SK-N-SH (cell line): Measurements from ENCODE around the gene ITGA4. TPM values are rescaled to one million over a fixed set of nuclear protein-coding genes. Genes with fewer than 3 reads are reported as not detected.

ENCODE experiments used
- CTCF ChIA-PET: fragments of 300-600, 350-600 bp; formaldehyde crosslinking; extraction: SDS; loops from one replicate; lab custom pipeline; 2021; lab: Yijun Ruan, JAX
- POLR2A ChIA-PET: fragments of 350-600 bp; sonication (Branson Sonifier 250); formaldehyde crosslinking; extraction: SDS; loops from one replicate; lab custom pipeline; 2020; ENCODE audit warnings: antibody characterized with exemption, inconsistent platforms; lab: Yijun Ruan, JAX
- DNase-seq: peaks from one replicate; pipeline ENCODE4 v3.0.0; 2012
- H2AFZ ChIP-seq: fragments of 200-600 bp; sonication (generic); 2 replicates; pipeline ENCODE4 v1.8.1; 2016; ENCODE audit warnings: antibody characterized with exemption, mild to moderate bottlenecking, low read depth
- H3F3A ChIP-seq: fragments of 200-600 bp; sonication (generic); replicated peaks from 2 replicates; pipeline ENCODE3; 2016; ENCODE audit warnings: antibody characterized with exemption, mild to moderate bottlenecking; ENCODE audit not compliant: insufficient read depth
- H3K27ac ChIP-seq, 2 experiments: fragments of 200-500 bp in 1 of 2; fragments of 200-600 bp in 1 of 2; sonication (Bioruptor generic) in 1 of 2; sonication (generic), shearing (Covaris generic) in 1 of 2; 2 replicates each; pipeline versions ENCODE4 v1.5.1 to v1.6.1; 2014 to 2016; ENCODE audit warnings: low read depth in 2 of 2, inconsistent platforms in 1 of 2, low read length in 1 of 2, mild to moderate bottlenecking in 1 of 2, mixed read lengths in 1 of 2
- H3K27me3 ChIP-seq: fragments of 200-600 bp; sonication (generic), shearing (Covaris generic); 2 replicates; pipeline ENCODE4 v1.6.1; 2016; ENCODE audit warnings: mixed run types; ENCODE audit not compliant: insufficient read depth
- H3K36me3 ChIP-seq, 2 experiments: fragments of 200-500 bp in 1 of 2; fragments of 200-600 bp in 1 of 2; sonication (Bioruptor generic) in 1 of 2; sonication (generic) in 1 of 2; replicated peaks in 1 of 2; 2 replicates each; pipeline versions ENCODE3 to v1.5.1; 2014 to 2016; ENCODE audit warnings: low read length in 1 of 2, mild to moderate bottlenecking in 1 of 2; ENCODE audit not compliant: insufficient read depth in 2 of 2, control insufficient read depth in 1 of 2
- H3K4me1 ChIP-seq, 2 experiments: fragments of 200-500 bp in 1 of 2; fragments of 200-600 bp in 1 of 2; sonication (Bioruptor generic) in 1 of 2; sonication (generic), shearing (Covaris generic) in 1 of 2; 2 replicates each; pipeline versions ENCODE4 v1.5.1 to v1.6.1; 2014 to 2016; ENCODE audit warnings: low read depth in 1 of 2, low read length in 1 of 2, mixed run types in 1 of 2; ENCODE audit not compliant: insufficient read depth in 2 of 2, control insufficient read depth in 1 of 2
- H3K4me2 ChIP-seq: fragments of 200-600 bp; sonication (generic), shearing (Covaris generic); 2 replicates; pipeline ENCODE4 v1.6.1; 2017; ENCODE audit warnings: mixed run types
- H3K4me3 ChIP-seq, 2 experiments: fragments of 200-500 bp in 1 of 2; fragments of 200-600 bp in 1 of 2; sonication (Bioruptor generic) in 1 of 2; sonication (generic), shearing (Covaris generic) in 1 of 2; 2 replicates each; pipeline versions ENCODE4 v1.5.1 to v1.8.1; 2014 to 2016; ENCODE audit warnings: low read depth in 2 of 2, inconsistent platforms in 1 of 2, low read length in 1 of 2, mild to moderate bottlenecking in 1 of 2, mixed read lengths in 1 of 2, moderate library complexity in 1 of 2
- H3K79me2 ChIP-seq: fragments of 200-600 bp; sonication (generic); 2 replicates; pipeline ENCODE4 v1.8.1; 2017; ENCODE audit warnings: mild to moderate bottlenecking; ENCODE audit not compliant: insufficient read depth
- H3K9ac ChIP-seq: fragments of 200-600 bp; sonication (generic); 2 replicates; pipeline ENCODE4 v1.6.1; 2017; ENCODE audit warnings: mixed run types
- H3K9me2 ChIP-seq: fragments of 200-600 bp; sonication (generic); 2 replicates; pipeline ENCODE4 v1.6.1; 2017; ENCODE audit warnings: mixed run types
- H3K9me3 ChIP-seq: fragments of 200-600 bp; sonication (generic); 2 replicates; pipeline ENCODE4 v1.6.1; 2017; ENCODE audit warnings: mixed run types, mild to moderate bottlenecking, moderate library complexity
- H4K20me1 ChIP-seq: fragments of 200-600 bp; sonication (generic); 2 replicates; pipeline ENCODE4 v1.6.1; 2017; ENCODE audit warnings: mild to moderate bottlenecking, mixed run types; ENCODE audit not compliant: insufficient read depth
- CHD2 ChIP-seq: fragments of 150-350 bp; IDR thresholded peaks from 2 replicates; pipeline ENCODE4 v1.6.1; 2018; ENCODE audit warnings: low read length; ENCODE audit not compliant: partially characterized antibody
- ELF1 ChIP-seq: IDR thresholded peaks from 2 replicates; pipeline ENCODE4 v1.4.0; 2012
- EP300 ChIP-seq, 2 experiments: IDR thresholded peaks; 2 replicates each; pipeline versions ENCODE4 v1.4.0 to v1.6.1; 2012; ENCODE audit warnings: borderline replicate concordance in 1 of 2, low read depth in 1 of 2, low read length in 1 of 2
- FOSL2 ChIP-seq: IDR thresholded peaks from 2 replicates; pipeline ENCODE4 v1.4.0; 2012; ENCODE audit warnings: low read depth, mild to moderate bottlenecking, moderate library complexity, borderline replicate concordance
- GABPA ChIP-seq: IDR thresholded peaks from 2 replicates; pipeline ENCODE4 v1.4.0; 2012; ENCODE audit warnings: low read depth, mild to moderate bottlenecking
- NFIC ChIP-seq: IDR thresholded peaks from 2 replicates; pipeline ENCODE4 v1.4.0; 2012; ENCODE audit warnings: borderline replicate concordance
- POLR2AphosphoS5 ChIP-seq: IDR thresholded peaks from 2 replicates; pipeline ENCODE4 v1.6.1; 2012; ENCODE audit warnings: low read depth, low read length
- RCOR1 ChIP-seq: fragments of 150-350 bp; IDR thresholded peaks from 2 replicates; pipeline ENCODE4 v1.6.1; 2017; ENCODE audit warnings: antibody characterized with exemption, low read length
- RXRA ChIP-seq: IDR thresholded peaks from 2 replicates; pipeline ENCODE4 v1.4.0; 2012; ENCODE audit warnings: low read depth, mild to moderate bottlenecking, borderline replicate concordance
- SMC3 ChIP-seq: IDR thresholded peaks from 2 replicates; pipeline ENCODE4 v1.6.1; 2012; ENCODE audit warnings: low read depth, low read length, improper control_type of control experiment
- TAF1 ChIP-seq: IDR thresholded peaks from 2 replicates; pipeline ENCODE4 v1.6.1; 2012; ENCODE audit warnings: low read depth, mild to moderate bottlenecking, low read length, moderate library complexity, borderline replicate concordance
- TEAD4 ChIP-seq: IDR thresholded peaks from 2 replicates; pipeline ENCODE4 v1.4.0; 2012; ENCODE audit warnings: mild to moderate bottlenecking, borderline replicate concordance; ENCODE audit not compliant: insufficient read depth
- WGBS: methylation state at CpG from one replicate; pipeline ENCODE4 v1.1.6; 2017; ENCODE audit warnings: low lambda C conversion rate; 5-methylcytosine and 5-hydroxymethylcytosine counted together
- polyA plus RNA-seq, 3 experiments: library from polyadenylated mRNA; depleted of rRNA; stranded (reverse); fragments of >200 nt; gene quantifications; 2 replicates each; pipeline ENCODE4 v1.2.3, GENCODE V29; 2012
- TF ChIP-seq, protein P1 (sequence below): IDR thresholded peaks from 2 replicates; pipeline ENCODE4 v1.4.0; 2012; ENCODE audit warnings: low read depth, borderline replicate concordance
- TF ChIP-seq, protein P2 (sequence below): IDR thresholded peaks from 2 replicates; pipeline ENCODE4 v1.4.0; 2012; ENCODE audit warnings: low read depth, borderline replicate concordance
- TF ChIP-seq, protein P3 (sequence below): fragments of 150-350 bp; IDR thresholded peaks from 2 replicates; pipeline ENCODE4 v1.6.1; 2017; ENCODE audit warnings: antibody characterized with exemption, low read length, low read depth, borderline replicate concordance
- TF ChIP-seq, protein P4 (sequence below): IDR thresholded peaks from 2 replicates; pipeline ENCODE4 v1.4.0; 2012; ENCODE audit warnings: low read depth

Gene ITGA4
- polyA plus RNA-seq, 1 of the 3 experiments (the other 2 are of a cell fraction), result 10.5 TPM

DNA sequence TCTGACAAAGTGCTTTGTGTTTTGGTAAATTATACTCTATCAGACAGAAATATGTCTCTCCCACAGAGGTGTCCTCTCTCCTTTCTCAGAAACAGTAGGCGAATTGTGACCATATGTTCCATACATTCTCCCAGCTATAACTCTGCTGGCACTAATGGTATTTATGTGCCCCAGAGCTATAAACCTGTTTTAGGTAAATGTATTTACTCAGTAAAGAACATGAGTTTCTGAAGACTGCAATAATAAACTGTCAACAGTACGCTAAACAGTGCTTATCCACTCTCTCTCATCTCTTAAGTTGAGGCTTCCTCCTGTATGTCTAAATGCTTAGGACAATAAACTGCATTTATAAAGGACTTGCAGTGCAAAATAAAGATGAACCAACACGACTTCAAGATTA lies 58.5 kb downstream of the ITGA4 start:
- H3K4me2 ChIP-seq, result no peak overlapping the region
- no peak overlapping the region for H3K9ac ChIP-seq
- H2AFZ ChIP-seq, result no peak overlapping the region
- peaks cover 0 to 7% of the 10 kb centered on the region in 2 experiments; a peak in 2 of 4 replicates for H3K4me1 ChIP-seq
- H3K27me3 ChIP-seq, result no peaks in the 10 kb centered on the region
- H3K4me3 ChIP-seq, result no peak overlapping the region
- no peaks in the 10 kb centered on the region for H3F3A ChIP-seq
- peak; percentile 1 for DNase-seq
- H3K9me3 ChIP-seq, result no peaks in the 10 kb centered on the region
- no peaks in the 10 kb centered on the region for H3K9me2 ChIP-seq
- H3K27ac ChIP-seq, result no peak overlapping the region; a peak in 1 of 4 replicates
- no peaks in the 10 kb centered on the region for H3K79me2 ChIP-seq
- 65% methylated on average over 3 of the region's 3 CpGs for WGBS
- ChIA-PET POLR2A (no interaction called here), CTCF (interaction anchor here (0.8 kb wide), 1 partner anchor 58 kb away, joined by 3 read pairs; the partner anchor contains the start of gene ITGA4)
- no peak for TF ChIP-seq POLR2AphosphoS5
- TF ChIP-seq, protein P1, sequence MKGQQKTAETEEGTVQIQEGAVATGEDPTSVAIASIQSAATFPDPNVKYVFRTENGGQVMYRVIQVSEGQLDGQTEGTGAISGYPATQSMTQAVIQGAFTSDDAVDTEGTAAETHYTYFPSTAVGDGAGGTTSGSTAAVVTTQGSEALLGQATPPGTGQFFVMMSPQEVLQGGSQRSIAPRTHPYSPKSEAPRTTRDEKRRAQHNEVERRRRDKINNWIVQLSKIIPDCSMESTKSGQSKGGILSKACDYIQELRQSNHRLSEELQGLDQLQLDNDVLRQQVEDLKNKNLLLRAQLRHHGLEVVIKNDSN, result no peak
- peak in 1 of 2 experiments; percentile 62; a peak in 2 of 4 replicates for TF ChIP-seq EP300 (IDR thresholded peaks at IDR 0.05; ENCODE audit: borderline replicate concordance in 1 of 2, low read depth in 1 of 2, low read length in 1 of 2)
- no peak for TF ChIP-seq RXRA
- no peak for TF ChIP-seq FOSL2
- TF ChIP-seq, protein P2, sequence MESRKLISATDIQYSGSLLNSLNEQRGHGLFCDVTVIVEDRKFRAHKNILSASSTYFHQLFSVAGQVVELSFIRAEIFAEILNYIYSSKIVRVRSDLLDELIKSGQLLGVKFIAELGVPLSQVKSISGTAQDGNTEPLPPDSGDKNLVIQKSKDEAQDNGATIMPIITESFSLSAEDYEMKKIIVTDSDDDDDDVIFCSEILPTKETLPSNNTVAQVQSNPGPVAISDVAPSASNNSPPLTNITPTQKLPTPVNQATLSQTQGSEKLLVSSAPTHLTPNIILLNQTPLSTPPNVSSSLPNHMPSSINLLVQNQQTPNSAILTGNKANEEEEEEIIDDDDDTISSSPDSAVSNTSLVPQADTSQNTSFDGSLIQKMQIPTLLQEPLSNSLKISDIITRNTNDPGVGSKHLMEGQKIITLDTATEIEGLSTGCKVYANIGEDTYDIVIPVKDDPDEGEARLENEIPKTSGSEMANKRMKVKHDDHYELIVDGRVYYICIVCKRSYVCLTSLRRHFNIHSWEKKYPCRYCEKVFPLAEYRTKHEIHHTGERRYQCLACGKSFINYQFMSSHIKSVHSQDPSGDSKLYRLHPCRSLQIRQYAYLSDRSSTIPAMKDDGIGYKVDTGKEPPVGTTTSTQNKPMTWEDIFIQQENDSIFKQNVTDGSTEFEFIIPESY, result no peak
- no peak for TF ChIP-seq TEAD4
- TF ChIP-seq ELF1, result no peak
- TF ChIP-seq GABPA, result no peak
- TF ChIP-seq, protein P3, sequence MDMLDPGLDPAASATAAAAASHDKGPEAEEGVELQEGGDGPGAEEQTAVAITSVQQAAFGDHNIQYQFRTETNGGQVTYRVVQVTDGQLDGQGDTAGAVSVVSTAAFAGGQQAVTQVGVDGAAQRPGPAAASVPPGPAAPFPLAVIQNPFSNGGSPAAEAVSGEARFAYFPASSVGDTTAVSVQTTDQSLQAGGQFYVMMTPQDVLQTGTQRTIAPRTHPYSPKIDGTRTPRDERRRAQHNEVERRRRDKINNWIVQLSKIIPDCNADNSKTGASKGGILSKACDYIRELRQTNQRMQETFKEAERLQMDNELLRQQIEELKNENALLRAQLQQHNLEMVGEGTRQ, result no peak
- TF ChIP-seq RCOR1, result peak; percentile 70; the same call in 1 of the 2 replicates
- TF ChIP-seq NFIC, result no peak
- TF ChIP-seq, protein P4, sequence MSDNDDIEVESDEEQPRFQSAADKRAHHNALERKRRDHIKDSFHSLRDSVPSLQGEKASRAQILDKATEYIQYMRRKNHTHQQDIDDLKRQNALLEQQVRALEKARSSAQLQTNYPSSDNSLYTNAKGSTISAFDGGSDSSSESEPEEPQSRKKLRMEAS, result no peak
- no peak for TF ChIP-seq CHD2
- no peak for TF ChIP-seq SMC3
- no peak for TF ChIP-seq TAF1
- H4K20me1 ChIP-seq, result no peaks in the 10 kb centered on the region
- H3K36me3 ChIP-seq, result peaks cover 11 to 23% of the 10 kb centered on the region in 2 experiments
